Retinal pigment epithelial cell (primary cell): ENCODE results near the gene CYP4F3.

Experiments used
- DNase-seq: peaks from one replicate; pipeline ENCODE4 v3.0.0-alpha.2; 2010; ENCODE audit warnings: low read depth
- H3K4me3 ChIP-seq: 2 replicates; pipeline ENCODE4 v1.5.1; 2011; ENCODE audit warnings: mild to moderate bottlenecking, low read length, control low read depth, moderate library complexity
- CTCF ChIP-seq: conservative IDR thresholded peaks from 2 replicates; pipeline ENCODE4 v1.5.1; 2011; ENCODE audit warnings: low read depth, low read length, control low read depth, inconsistent platforms

CYP4F3 gene

GRCh38 chr19:15652559-15653278 lies 12.0 kb downstream of the CYP4F3 start:
- H3K4me3 ChIP-seq, result no peak overlapping the region
- DNase-seq, result no peak
- TF ChIP-seq CTCF, result no peak

GRCh38 chr19:15656467-15656866 lies 15.8 kb downstream of the CYP4F3 start:
- DNase-seq, result no peak
- no peak for TF ChIP-seq CTCF
- no peak overlapping the region for H3K4me3 ChIP-seq

GRCh38 chr19:15663247-15663646 lies 22.6 kb downstream of the CYP4F3 start:
- TF ChIP-seq CTCF, result no peak
- H3K4me3 ChIP-seq, result no peak overlapping the region
- DNase-seq, result no peak

- no peak overlapping the region for H3K4me3 ChIP-seq
- no peak for TF ChIP-seq CTCF
- no peak for DNase-seq
These were observed 25.5 kb downstream of the CYP4F3 start for GRCh38 chr19:15666186-15666585.

GRCh38 chr19:15666883-15667282 lies 26.2 kb downstream of the CYP4F3 start:
- no peak overlapping the region for H3K4me3 ChIP-seq
- no peak for TF ChIP-seq CTCF

GRCh38 chr19:15669440-15669839 lies 28.7 kb downstream of the CYP4F3 start:
- H3K4me3 ChIP-seq, result no peak overlapping the region
- no peak for DNase-seq
- no peak for TF ChIP-seq CTCF

More at GRCh38 chr19:15666883-15667282, 26.2 kb downstream of the CYP4F3 start:
- no peak for DNase-seq

GRCh38 chr19:15669891-15670290 lies 29.2 kb downstream of the CYP4F3 start:
- TF ChIP-seq CTCF, result no peak
- no peak for DNase-seq
- no peak overlapping the region for H3K4me3 ChIP-seq
